CD4-positive, alpha-beta T cell (primary cell): ENCODE data around the gene RAB35. TPM values are rescaled to one million over a fixed set of nuclear protein-coding genes. Genes with fewer than 3 reads are reported as not detected.

Experiments used
- ATAC-seq: fragments of 200-7000 bp; cut with Tn5 transposase; one replicate; pipeline ENCODE4 v1.10.0; 2022; ENCODE audit warnings: mild to moderate bottlenecking; ENCODE audit not compliant: poor library complexity
- CTCF ChIA-PET: fragments of 350-600 bp; sonication (Branson Sonifier 250); formaldehyde crosslinking; loops from one replicate; lab custom pipeline; 2021; ENCODE audit warnings: antibody characterized with exemption, inconsistent platforms; lab: Charles Lee
- POLR2A ChIA-PET: fragments of 350-600 bp; sonication (Branson Sonifier 250); formaldehyde crosslinking; loops from one replicate; lab custom pipeline; 2021; ENCODE audit warnings: antibody characterized with exemption, inconsistent platforms; lab: Charles Lee
- DNase-seq, 14 experiments: peaks; one replicate each; pipeline ENCODE4 v3.0.0-alpha.2; 2013 to 2020; ENCODE audit warnings: mixed read lengths in 2 of 14
- H3K27ac ChIP-seq, 2 donors: one replicate each; pipeline versions ENCODE4 v1.5.1 to v1.7.0; 2013; ENCODE audit warnings: low read length in 2 of 2, low read depth in 1 of 2, mild to moderate bottlenecking in 1 of 2
- H3K27me3 ChIP-seq, 2 experiments: 1 replicate in 1 of 2; 2 replicates in 1 of 2; pipeline versions ENCODE4 v1.6.1 to v1.7.0; 2013; ENCODE audit warnings: low read length in 2 of 2, control low read depth in 1 of 2, mild to moderate bottlenecking in 1 of 2, moderate library complexity in 1 of 2; ENCODE audit not compliant: insufficient read depth in 2 of 2, control insufficient read depth in 1 of 2
- H3K36me3 ChIP-seq: one replicate; pipeline ENCODE4 v1.6.1; 2013; ENCODE audit warnings: low read length, control low read depth; ENCODE audit not compliant: insufficient read depth
- H3K4me1 ChIP-seq: one replicate; pipeline ENCODE4 v1.6.1; 2013; ENCODE audit warnings: low read length, control low read depth; ENCODE audit not compliant: insufficient read depth
- H3K4me3 ChIP-seq: one replicate; pipeline ENCODE4 v1.5.1; 2013; ENCODE audit warnings: mild to moderate bottlenecking, low read length, moderate library complexity
- H3K9me3 ChIP-seq, 2 experiments: 1 replicate in 1 of 2; 2 replicates in 1 of 2; pipeline versions ENCODE4 v1.6.1 to v1.7.0; 2013; ENCODE audit warnings: low read length in 2 of 2, mild to moderate bottlenecking in 2 of 2, control low read depth in 1 of 2, moderate library complexity in 1 of 2; ENCODE audit not compliant: control insufficient read depth in 1 of 2, insufficient read depth in 1 of 2
- H3K27ac Mint-ChIP-seq: one replicate; pipeline ENCODE4 v1.8.0; 2020; ENCODE audit warnings: mixed read lengths
- H3K27me3 Mint-ChIP-seq: one replicate; pipeline ENCODE4 v1.8.0; 2021; ENCODE audit warnings: mixed read lengths
- H3K36me3 Mint-ChIP-seq: one replicate; pipeline ENCODE4 v1.8.0; 2021; ENCODE audit warnings: low read depth, mixed read lengths
- H3K4me1 Mint-ChIP-seq: one replicate; pipeline ENCODE4 v1.8.0; 2021; ENCODE audit warnings: low read depth, mixed read lengths
- H3K4me3 Mint-ChIP-seq: one replicate; pipeline ENCODE4 v1.8.0; 2020; ENCODE audit warnings: mild to moderate bottlenecking, mixed read lengths
- H3K9me3 Mint-ChIP-seq: one replicate; pipeline ENCODE4 v1.8.0; 2020; ENCODE audit warnings: mixed read lengths
- CTCF ChIP-seq: fragments of 200-600 bp; IDR thresholded peaks from one replicate; pipeline ENCODE4 v1.8.0; 2022; ENCODE audit warnings: antibody characterized with exemption, mild to moderate bottlenecking
- intact Hi-C, 2 experiments: fragments of 100-400 bp; cut with DNase I in 1 of 2; cut with micrococcal nuclease in 1 of 2; formaldehyde crosslinking; loops; one replicate each; pipeline versions ENCODE4 v1.15.1 to v1.9.0; 2023 to 2025; cut with DNase I, micrococcal nuclease
- total RNA-seq, 174 experiments: library from RNA in 2 of 174; stranded (reverse) in 2 of 174; gene quantifications; one replicate each; pipeline ENCODE4 v1.2.3 and lab custom pipeline; 2021 to 2026

Gene RAB35
- total RNA-seq, 2 experiments from 2014 or later = 49.7 to 53.8 TPM

- no peaks in the 10 kb centered on the region for H3K27me3 ChIP-seq
- CTCF ChIA-PET = no interaction called here
- peaks cover 93% of the 10 kb centered on the region for H3K36me3 ChIP-seq
- no peak for DNase-seq
- Mint-ChIP-seq H3K4me3 (no peak overlapping the region), H3K27me3 (no peaks in the 10 kb centered on the region), H3K4me1 (no peaks in the 10 kb centered on the region), H3K36me3 (peaks cover 96% of the 10 kb centered on the region), H3K9me3 (no peaks in the 10 kb centered on the region), H3K27ac (no peak overlapping the region)
- no peak for ATAC-seq
- H3K4me3 ChIP-seq = no peak overlapping the region
- intact Hi-C loops = no loop called here
- no peak overlapping the region for H3K27ac ChIP-seq
- no peaks in the 10 kb centered on the region for H3K4me1 ChIP-seq
- no peak for TF ChIP-seq CTCF
- POLR2A ChIA-PET = no interaction called here
- no peaks in the 10 kb centered on the region for H3K9me3 ChIP-seq
Measured at GRCh38 chr12:120140603-120141002, 24.1 kb upstream of the RAB35 start.

GRCh38 chr12:120139958-120140357 is 23.4 kb upstream of the RAB35 start:
- no peaks in the 10 kb centered on the region for H3K4me1 Mint-ChIP-seq
- intact Hi-C loops = no loop called here
- no peak overlapping the region for H3K4me3 ChIP-seq
- no peak for TF ChIP-seq CTCF
- H3K27me3 ChIP-seq = no peaks in the 10 kb centered on the region
- no peaks in the 10 kb centered on the region for H3K9me3 ChIP-seq
- H3K36me3 Mint-ChIP-seq = peaks cover 92% of the 10 kb centered on the region
- ATAC-seq (no peak), DNase-seq (no peak)
- no peaks in the 10 kb centered on the region for H3K27me3 Mint-ChIP-seq
- H3K27ac ChIP-seq = no peak overlapping the region
- H3K36me3 ChIP-seq = peaks cover 90% of the 10 kb centered on the region
- POLR2A ChIA-PET = no interaction called here
- H3K4me3 Mint-ChIP-seq = no peak overlapping the region
- H3K27ac Mint-ChIP-seq = no peak overlapping the region
- H3K9me3 Mint-ChIP-seq = no peaks in the 10 kb centered on the region
- CTCF ChIA-PET = no interaction called here
- no peaks in the 10 kb centered on the region for H3K4me1 ChIP-seq

- no peaks in the 10 kb centered on the region for H3K9me3 Mint-ChIP-seq
Measured at GRCh38 chr12:120138366-120138765, 21.8 kb upstream of the RAB35 start.

More at GRCh38 chr12:120138366-120138765, 21.8 kb upstream of the RAB35 start:
- ATAC-seq = no peak
- Histone ChIP-seq H3K4me1 (no peaks in the 10 kb centered on the region), H3K9me3 (no peaks in the 10 kb centered on the region), H3K27ac (no peak overlapping the region), H3K27me3 (no peaks in the 10 kb centered on the region), H3K4me3 (no peak overlapping the region), H3K36me3 (peaks cover 92% of the 10 kb centered on the region)
- H3K27me3 Mint-ChIP-seq = no peaks in the 10 kb centered on the region
- H3K4me3 Mint-ChIP-seq = no peak overlapping the region
- no peak for TF ChIP-seq CTCF
- H3K4me1 Mint-ChIP-seq = no peaks in the 10 kb centered on the region
- DNase-seq = no peak
- no peak overlapping the region for H3K27ac Mint-ChIP-seq
- peaks cover 90% of the 10 kb centered on the region for H3K36me3 Mint-ChIP-seq
- CTCF ChIA-PET = interaction anchor here (1.0 kb wide), 1 partner anchor 22 kb away, joined by 3 read pairs; no protein-coding TSS in a partner anchor
- POLR2A ChIA-PET = no interaction called here
- intact Hi-C loops = no loop called here
